Activated CD4-positive, alpha-beta T cell treated with anti-CD3 and anti-CD28 coated beads for 4 hours (primary cell): ENCODE results near the gene HLA-DRA.

Source experiments
- DNase-seq, 2 donors: peaks; one replicate each; pipeline ENCODE4 v3.0.0-alpha.2; 2020

The HLA-DRA gene

DNA sequence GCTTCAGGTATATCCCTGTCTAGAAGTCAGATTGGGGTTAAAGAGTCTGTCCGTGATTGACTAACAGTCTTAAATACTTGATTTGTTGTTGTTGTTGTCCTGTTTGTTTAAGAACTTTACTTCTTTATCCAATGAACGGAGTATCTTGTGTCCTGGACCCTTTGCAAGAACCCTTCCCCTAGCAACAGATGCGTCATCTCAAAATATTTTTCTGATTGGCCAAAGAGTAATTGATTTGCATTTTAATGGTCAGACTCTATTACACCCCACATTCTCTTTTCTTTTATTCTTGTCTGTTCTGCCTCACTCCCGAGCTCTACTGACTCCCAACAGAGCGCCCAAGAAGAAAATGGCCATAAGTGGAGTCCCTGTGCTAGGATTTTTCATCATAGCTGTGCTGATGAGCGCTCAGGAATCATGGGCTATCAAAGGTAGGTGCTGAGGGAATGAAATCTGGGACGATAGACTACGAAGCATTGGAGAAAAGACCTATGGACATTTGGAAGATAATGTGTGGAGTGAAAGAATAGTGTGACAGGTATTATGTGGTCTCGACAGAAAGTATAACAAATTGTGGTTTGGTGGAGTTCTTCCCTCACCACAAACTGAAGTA lies at the start of gene HLA-DRA:
Gene HLA-DRA, plus strand, starts transcription at position 286 of the 613 bp plus-strand sequence. Its CDS starts 64 bp downstream, at position 350.
- DNase-seq = peak in 1 of 2 donors; percentile 54

DNA sequence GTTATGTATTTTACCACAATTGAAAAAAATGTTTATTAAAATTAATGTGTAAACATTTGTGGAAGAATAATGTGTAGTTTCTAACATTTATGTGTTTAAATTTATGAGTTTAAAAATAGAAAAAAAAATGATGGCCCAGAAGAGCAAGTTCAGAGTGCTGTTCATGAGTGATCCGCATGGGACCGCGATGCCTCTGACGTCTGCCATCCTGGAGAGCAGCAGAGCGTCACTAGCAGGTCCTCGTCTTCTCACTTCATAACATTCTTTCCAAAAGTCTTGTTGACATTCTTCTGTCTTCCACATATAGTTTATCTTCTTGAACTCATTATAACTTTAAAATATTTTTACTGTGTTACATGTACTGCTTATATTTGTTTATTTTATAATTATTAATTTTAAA lies 48.2 kb upstream of the HLA-DRA start:
- no peak for DNase-seq

GRCh38 chr6:32393665-32394420 lies 45.8 kb upstream of the HLA-DRA start:
- no peak for DNase-seq

GRCh38 chr6:32396028-32396427 lies 43.7 kb upstream of the HLA-DRA start:
- no peak for DNase-seq

GRCh38 chr6:32397252-32397920 lies 42.3 kb upstream of the HLA-DRA start:
- no peak for DNase-seq

- DNase-seq = no peak
These were observed 38.3 kb upstream of the HLA-DRA start for GRCh38 chr6:32401284-32401963.

DNA sequence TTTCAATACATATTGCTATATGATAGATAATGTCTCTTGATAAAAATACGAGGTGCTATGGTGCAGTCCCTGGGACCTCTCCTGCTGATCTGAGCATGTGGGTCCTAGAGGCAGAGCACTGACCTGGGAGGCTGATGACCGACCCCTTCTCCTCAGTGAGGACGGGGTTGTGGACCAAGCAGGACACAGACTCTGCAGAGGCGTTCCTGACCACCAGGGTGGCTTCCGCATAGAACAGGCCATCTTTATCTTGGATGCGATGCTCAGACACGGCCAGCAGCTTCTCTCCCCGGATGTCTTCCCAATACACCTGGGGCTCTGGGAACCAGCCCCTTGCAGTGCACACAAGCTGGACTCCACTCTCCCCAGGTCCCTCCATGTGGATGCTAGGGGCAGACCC lies 36.9 kb upstream of the HLA-DRA start:
- DNase-seq = no peak

DNA sequence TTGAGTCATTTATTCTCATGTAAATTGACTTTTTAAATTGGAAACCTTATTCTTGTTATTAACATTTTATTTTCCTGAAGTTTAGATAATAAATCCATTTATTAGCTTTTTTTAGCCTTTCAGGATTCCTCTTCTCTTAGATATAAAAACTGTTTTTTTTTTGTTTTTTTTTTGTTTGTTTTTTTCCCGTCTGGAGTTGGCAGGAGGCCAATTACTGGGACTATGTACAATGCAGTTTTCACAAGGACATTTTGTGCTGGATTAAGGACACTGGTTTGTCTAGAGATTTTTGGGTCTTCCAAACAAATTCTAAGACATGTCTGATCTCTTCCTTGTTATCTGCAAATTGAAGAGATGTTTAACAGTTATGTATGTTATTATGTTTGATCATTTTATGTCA lies 34.0 kb upstream of the HLA-DRA start:
- DNase-seq = no peak

GRCh38 chr6:32406197-32406596 lies 33.5 kb upstream of the HLA-DRA start:
- no peak for DNase-seq

- no peak for DNase-seq
These were observed 32.8 kb upstream of the HLA-DRA start, which contains the start of gene BTNL2 for GRCh38 chr6:32406857-32407256. Gene BTNL2 (minus strand): TSS chr6:32407181. CDS start chr6:32407123, 58 bp downstream.

GRCh38 chr6:32410906-32411305 lies 28.8 kb upstream of the HLA-DRA start:
- no peak for DNase-seq

DNA sequence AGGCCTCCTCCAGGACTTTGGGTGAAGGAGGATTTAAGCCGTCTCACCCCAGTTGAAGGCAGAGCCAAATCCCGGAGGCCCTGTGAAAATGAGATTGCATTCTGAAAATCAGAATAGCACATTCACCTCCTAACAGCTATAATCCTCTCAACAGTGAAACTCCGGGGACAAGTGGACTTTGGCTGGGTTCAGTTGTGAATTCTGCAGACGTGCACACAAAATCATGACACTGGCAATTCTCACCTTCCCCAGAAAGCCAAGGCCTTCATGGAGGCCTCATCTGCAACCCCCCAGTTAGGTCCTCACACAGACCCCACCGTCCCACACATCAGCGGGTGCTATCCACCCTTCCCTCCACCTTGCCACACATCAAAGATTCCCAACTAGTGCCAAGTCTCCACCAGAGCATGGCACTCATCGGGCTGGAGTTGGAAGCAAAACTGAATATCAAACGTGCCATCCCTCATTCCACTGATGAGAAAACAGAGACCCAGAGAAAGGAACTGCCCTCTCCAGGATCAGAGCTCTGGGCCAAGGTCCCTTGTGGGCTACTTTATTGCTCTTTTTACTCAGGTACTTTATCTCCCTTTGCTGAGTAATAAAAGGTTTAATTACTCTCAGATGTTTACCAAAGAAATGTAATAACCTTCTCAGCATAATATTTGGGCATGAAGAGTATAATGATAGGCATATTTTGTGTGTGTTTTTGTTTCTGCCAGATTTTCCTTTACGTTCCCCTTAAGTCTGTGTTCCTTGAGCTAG lies 27.9 kb upstream of the HLA-DRA start:
- no peak for DNase-seq

DNA sequence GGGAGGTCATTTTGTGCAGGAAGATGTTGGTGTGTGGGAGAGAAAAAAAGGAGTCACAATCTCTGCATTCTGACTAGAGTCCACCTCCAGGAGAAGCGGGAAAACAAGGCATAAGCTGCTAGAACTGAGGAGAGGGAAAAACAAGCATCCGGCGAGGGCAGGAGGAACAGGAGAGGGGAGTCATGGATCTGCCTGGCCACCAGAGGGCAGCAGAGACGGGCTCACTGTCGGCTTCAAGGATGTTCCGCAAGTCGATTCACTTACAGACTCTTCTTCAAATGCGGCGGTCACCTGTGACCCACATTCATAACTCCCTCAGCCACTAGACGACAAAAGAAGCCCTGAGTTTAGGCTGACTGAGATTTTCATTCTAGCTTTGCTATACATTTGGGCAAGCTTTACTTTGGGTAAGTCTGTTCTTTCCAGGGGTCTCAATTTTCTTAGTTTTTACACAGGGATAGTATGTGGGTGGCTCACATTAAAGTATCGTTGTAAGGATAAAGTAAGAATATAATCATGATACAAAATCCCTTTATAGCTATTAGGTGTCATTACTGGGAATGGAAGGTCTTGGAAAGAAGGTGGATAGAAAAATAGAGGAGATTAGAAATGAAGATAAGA lies 26.1 kb upstream of the HLA-DRA start:
- peak; percentile 81 to 86 for DNase-seq

- DNase-seq = peak; percentile 69 to 83
These were observed 24.1 kb upstream of the HLA-DRA start for GRCh38 chr6:32415521-32416019.

DNA sequence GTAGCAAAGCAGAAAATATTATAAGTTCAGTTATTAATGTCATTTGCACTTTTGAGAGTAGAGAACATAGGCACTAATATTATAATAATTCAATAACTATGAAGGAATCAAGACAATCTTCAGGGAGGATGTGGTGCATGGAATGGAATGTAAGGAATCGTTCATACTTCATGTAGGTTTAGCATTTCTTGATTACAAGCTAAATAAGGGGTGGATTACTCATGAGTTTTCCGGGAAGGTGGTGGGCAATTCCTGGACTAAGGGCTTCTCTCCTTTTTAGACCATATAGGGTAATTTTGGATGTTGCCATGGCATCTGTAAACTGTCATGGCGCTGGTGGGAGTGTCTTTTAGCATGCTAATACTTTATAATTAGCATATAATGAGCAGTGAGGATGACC lies 23.7 kb upstream of the HLA-DRA start:
- DNase-seq = no peak

GRCh38 chr6:32424589-32425300 lies 14.9 kb upstream of the HLA-DRA start:
- DNase-seq = no peak

DNA sequence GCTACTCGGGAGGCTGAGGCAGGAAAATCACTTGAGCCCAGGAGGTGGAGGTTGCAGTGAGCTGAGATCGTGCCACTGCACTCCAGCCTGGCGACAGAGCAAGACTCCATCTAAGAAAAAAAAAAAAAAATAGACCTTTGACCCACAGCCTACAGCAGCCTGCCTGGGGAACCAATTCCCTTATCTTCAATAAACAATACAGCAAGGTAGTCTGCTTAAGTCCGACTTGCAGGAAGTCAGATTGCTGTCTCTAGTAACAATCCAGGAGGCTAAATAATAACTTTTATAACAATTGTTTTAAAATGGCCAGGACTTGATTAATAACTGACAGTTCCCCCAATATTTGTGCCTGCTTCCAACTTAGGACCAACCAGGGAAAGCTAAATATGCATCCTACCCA lies 13.3 kb upstream of the HLA-DRA start:
- no peak for DNase-seq

- DNase-seq = no peak
These were observed 12.5 kb upstream of the HLA-DRA start for GRCh38 chr6:32427218-32427617.

GRCh38 chr6:32427934-32428474 lies 11.7 kb upstream of the HLA-DRA start:
- no peak for DNase-seq

GRCh38 chr6:32430179-32430578 lies 9.5 kb upstream of the HLA-DRA start:
- no peak for DNase-seq

- no peak for DNase-seq
These were observed 8.5 kb upstream of the HLA-DRA start for GRCh38 chr6:32431142-32431541.
